Neural crest cell (in vitro differentiated cells): ENCODE results near the gene DPH3. TPM values are rescaled to one million over a fixed set of nuclear protein-coding genes. Genes with fewer than 3 reads are reported as not detected.

Experiments
- DNase-seq: peaks from one replicate; pipeline ENCODE4 v3.0.0; 2021; ENCODE audit warnings: low read depth, mixed read lengths, low spot score
- H3K27ac Mint-ChIP-seq: one replicate; pipeline ENCODE4 v1.8.0; 2021; ENCODE audit warnings: mild to moderate bottlenecking, mixed read lengths; ENCODE audit not compliant: unreplicated experiment
- H3K27me3 Mint-ChIP-seq: 2 replicates; pipeline ENCODE4 v1.8.0; 2021; ENCODE audit warnings: low read depth, mild to moderate bottlenecking, mixed read lengths
- H3K36me3 Mint-ChIP-seq: 2 replicates; pipeline ENCODE4 v1.8.0; 2021; ENCODE audit warnings: low read depth, mild to moderate bottlenecking, mixed read lengths
- H3K4me1 Mint-ChIP-seq: 2 replicates; pipeline ENCODE4 v1.8.0; 2021; ENCODE audit warnings: mixed read lengths
- H3K4me3 Mint-ChIP-seq: one replicate; pipeline ENCODE4 v1.8.0; 2021; ENCODE audit warnings: mild to moderate bottlenecking, mixed read lengths
- H3K9me3 Mint-ChIP-seq: 2 replicates; pipeline ENCODE4 v1.8.0; 2021; ENCODE audit warnings: mixed read lengths
- CTCF ChIP-seq: fragments of 200-600 bp; sonication (generic); conservative IDR thresholded peaks from 2 replicates; pipeline ENCODE4 v1.5.0; 2021; ENCODE audit warnings: antibody characterized with exemption, mild to moderate bottlenecking
- total RNA-seq: library from RNA; stranded (reverse); gene quantifications from 2 replicates; pipeline ENCODE4 v1.2.1, GENCODE V29; 2021

Gene DPH3
- total RNA-seq, 1 donor from 2014 or later, result 31.9 TPM

DNA sequence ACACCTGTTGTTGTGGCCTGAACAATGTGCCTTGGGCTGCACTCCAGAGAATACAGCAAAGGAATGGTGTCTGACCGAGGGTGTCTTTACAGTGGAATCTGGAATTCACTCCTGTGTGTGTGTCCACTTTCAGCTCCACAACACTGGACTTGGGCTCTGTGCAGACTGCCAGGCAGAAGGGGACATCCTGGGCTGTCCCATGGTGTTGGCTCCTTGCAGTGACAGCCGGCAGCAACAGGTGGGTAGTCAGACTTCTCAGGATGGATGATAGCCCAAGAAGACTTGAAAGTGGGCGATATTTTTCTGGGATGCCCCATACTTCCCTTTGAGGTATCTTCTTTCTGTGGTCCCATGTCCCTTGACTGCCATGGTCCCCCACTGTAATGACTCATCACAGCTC lies 45.0 kb downstream of the DPH3 start:
- no peak for TF ChIP-seq CTCF
- Mint-ChIP-seq H3K4me1 (no peaks in the 10 kb centered on the region), H3K4me3 (no peak overlapping the region), H3K36me3 (no peaks in the 10 kb centered on the region), H3K27me3 (no peaks in the 10 kb centered on the region), H3K27ac (no peak overlapping the region), H3K9me3 (peaks cover 2% of the 10 kb centered on the region)
- DNase-seq, result no peak

- H3K27me3 Mint-ChIP-seq, result no peaks in the 10 kb centered on the region
- no peak for DNase-seq
- TF ChIP-seq CTCF, result no peak
- no peak overlapping the region for H3K4me3 Mint-ChIP-seq
- no peaks in the 10 kb centered on the region for H3K4me1 Mint-ChIP-seq
- H3K27ac Mint-ChIP-seq, result no peak overlapping the region
- H3K36me3 Mint-ChIP-seq, result no peaks in the 10 kb centered on the region
- no peaks in the 10 kb centered on the region for H3K9me3 Mint-ChIP-seq
These were observed 48.3 kb downstream of the DPH3 start for GRCh38 chr3:16216373-16216935.

DNA sequence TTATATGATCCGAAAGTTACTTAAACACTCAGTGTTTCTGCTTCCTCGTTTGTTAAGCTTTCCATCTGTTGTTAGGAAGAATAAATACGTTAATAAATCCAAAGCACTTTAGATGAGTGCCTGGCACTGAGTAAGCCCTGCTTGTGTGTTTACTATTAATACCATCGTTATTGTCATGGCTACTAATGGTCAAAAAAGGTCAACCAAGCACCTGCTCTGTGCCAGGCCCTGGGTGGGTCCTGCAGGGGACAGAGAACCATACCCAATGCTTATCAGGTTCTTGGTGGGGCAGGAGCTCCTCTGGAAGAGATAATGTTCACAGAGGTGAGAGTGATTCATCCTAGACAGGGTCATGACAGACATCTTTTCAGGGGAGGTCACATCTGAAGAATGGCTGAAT lies 50.4 kb downstream of the DPH3 start:
- no peaks in the 10 kb centered on the region for H3K4me1 Mint-ChIP-seq
- H3K36me3 Mint-ChIP-seq, result no peaks in the 10 kb centered on the region
- no peaks in the 10 kb centered on the region for H3K9me3 Mint-ChIP-seq
- H3K4me3 Mint-ChIP-seq, result no peak overlapping the region
- no peak for TF ChIP-seq CTCF
- DNase-seq, result no peak
- H3K27me3 Mint-ChIP-seq, result no peaks in the 10 kb centered on the region
- no peak overlapping the region for H3K27ac Mint-ChIP-seq

GRCh38 chr3:16211176-16211904 lies 53.4 kb downstream of the DPH3 start:
- DNase-seq, result no peak
- H3K4me3 Mint-ChIP-seq, result no peak overlapping the region
- no peaks in the 10 kb centered on the region for H3K36me3 Mint-ChIP-seq
- TF ChIP-seq CTCF, result no peak
- no peak overlapping the region for H3K27ac Mint-ChIP-seq
- no peaks in the 10 kb centered on the region for H3K4me1 Mint-ChIP-seq
- H3K9me3 Mint-ChIP-seq, result no peaks in the 10 kb centered on the region
- no peaks in the 10 kb centered on the region for H3K27me3 Mint-ChIP-seq

Other genes with a start within 250 kb of the DPH3 start
- not detected in 2 replicates for gene GALNT15, start 90.3 kb downstream of the DPH3 start, total RNA-seq
- 17.0 and 17.4 TPM in 2 replicates for gene OXNAD1, start 269 bp upstream of the DPH3 start, total RNA-seq
- gene RFTN1, start 248.8 kb upstream of the DPH3 start, total RNA-seq, result 1.9 and 2.0 TPM in 2 replicates